T-helper 2 cell (primary cell): Measurements from ENCODE around the gene PRTG.
A peak's percentile ranks its signal among the peaks of the same experiment; 100 is the strongest.
"Not testable (repeated sequence)": the region's sequence is repeated elsewhere in the genome, so short reads cannot be mapped to it uniquely, and the experiment has no call there.

Source experiments
- DNase-seq, 5 experiments: peaks; one replicate each; pipeline versions ENCODE4 v3.0.0 to v3.0.0-alpha.2; 2012 to 2022
- total RNA-seq, 2 donors: gene quantifications; one replicate each; lab custom pipeline; 2026; lab: John Stamatoyannopoulos, UW

The PRTG gene
- 0.31 to 0.47 reads per million in 2 donors for total RNA-seq

- no peak for DNase-seq
Measured at GRCh38 chr15:55742927-55743728, at the start of gene PRTG. TSS of gene PRTG (minus strand) at chr15:55743152. CDS start at chr15:55742931, 221 bp downstream.

GRCh38 chr15:55791551-55792400 lies 48.8 kb upstream of the PRTG start:
- DNase-seq, result no peak

GRCh38 chr15:55789066-55789660 lies 46.2 kb upstream of the PRTG start:
- peak in 4 of 5 experiments; percentile 14 to 57 (median 28) for DNase-seq

GRCh38 chr15:55786341-55786740 lies 43.4 kb upstream of the PRTG start:
- no peak for DNase-seq

DNA sequence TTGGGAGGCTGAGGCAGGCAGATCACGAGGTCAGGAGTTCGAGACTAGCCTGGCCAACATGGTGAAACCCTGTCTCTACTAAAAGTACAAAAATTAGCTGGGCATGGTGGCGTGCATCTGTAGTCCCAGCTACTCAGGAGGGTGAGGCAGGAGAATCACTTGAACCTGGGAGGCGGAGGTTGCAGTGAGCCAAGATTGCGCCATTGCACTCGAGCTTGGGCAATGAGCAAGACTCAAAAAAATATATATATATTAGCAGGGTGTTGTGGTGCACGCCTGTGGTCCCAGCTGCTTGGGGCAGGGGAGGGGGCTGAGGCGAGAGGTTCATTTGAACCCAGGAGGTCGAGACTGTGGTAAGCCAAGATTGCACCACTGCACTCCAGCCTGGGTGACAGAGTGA lies 42.6 kb upstream of the PRTG start:
- DNase-seq, result not testable (repeated sequence)

DNA sequence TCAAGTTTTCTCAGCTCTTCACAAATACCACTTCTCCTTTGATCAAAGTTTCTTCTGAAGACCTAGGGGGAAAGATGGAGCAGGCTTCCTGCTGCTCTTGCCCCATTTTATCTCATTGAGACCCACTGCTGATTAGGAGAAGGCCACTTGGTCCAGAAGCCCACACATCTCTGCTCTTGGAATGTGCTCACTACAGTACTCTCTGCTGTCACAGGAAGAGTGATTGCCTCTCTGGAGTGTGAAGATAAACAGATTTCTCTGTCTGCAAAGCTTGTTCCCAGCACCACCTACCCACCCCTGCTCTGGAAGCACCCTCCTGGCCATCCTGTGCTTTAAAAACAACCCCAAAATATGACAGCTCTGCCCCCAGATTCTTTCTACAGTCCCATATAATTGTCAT lies 41.3 kb upstream of the PRTG start:
- no peak for DNase-seq

- DNase-seq, result no peak
Measured at GRCh38 chr15:55782901-55783300, 39.9 kb upstream of the PRTG start.

DNA sequence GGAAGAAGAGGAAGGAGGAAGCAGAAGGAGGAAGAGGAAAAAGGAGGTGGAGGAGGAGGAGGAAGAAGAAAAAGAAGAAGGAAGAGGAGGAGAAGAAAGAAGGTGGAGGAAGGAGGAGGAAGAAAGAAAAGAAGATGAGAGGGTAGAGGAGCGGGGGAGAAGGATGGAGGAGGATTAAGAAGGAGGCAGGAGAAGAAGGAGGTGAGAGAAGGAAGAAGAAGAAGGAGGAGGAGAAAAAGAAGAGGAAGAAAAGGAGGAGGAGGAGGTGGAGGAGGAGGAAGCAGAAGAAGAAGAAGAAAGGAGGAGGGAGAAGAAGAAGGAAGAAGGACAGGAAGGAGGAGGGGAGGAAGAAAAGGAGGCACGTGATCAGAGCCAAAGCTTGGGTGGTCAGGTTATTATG lies 37.3 kb upstream of the PRTG start:
- no peak for DNase-seq

- no peak for DNase-seq
Measured at GRCh38 chr15:55778932-55779331, 36.0 kb upstream of the PRTG start.

DNA sequence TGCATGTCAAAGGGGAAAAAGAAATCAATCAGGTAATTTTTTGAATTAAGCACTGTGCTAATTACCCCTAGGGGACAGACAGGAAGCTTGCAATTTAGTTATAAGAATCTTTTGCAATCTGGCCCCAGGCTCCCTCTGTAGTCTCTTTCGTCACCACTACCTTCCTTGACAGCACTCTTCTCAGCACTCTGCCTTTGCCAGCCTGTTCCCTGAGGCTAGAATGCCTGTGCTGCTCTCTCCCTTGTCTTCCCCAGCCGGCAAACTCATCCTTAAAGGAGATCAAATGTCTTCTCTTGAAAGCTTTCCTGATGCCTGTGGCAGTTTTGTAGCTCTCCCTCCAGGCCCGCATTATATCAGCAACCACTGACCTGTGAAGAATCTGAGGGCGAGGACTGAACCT lies 32.4 kb upstream of the PRTG start:
- DNase-seq, result no peak

- DNase-seq, result peak in 3 of 5 experiments; percentile 11 to 26 (median 15)
Measured at GRCh38 chr15:55774113-55774970, 31.4 kb upstream of the PRTG start.

DNA sequence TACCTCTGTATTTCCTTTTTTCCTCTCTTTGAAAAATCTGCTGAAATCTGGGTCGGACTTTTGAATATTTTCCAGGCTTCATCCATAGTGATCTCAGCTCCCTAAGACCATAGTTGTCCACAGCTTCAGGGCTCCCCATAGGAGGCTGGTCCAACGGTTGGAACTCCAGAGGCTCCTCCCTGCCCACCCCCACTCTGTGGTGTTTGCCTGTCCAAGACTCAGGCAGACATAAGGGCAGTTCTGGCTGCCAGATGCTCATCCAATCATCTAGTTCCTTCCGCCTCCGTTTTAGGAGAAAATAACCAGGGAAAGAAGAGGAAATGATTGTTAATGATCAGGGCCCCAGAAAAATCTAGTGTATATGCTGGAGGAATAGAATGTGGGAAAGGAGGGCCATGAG lies 27.9 kb upstream of the PRTG start:
- DNase-seq, result no peak

- DNase-seq, result no peak
Measured at GRCh38 chr15:55770261-55770660, 27.3 kb upstream of the PRTG start.

DNA sequence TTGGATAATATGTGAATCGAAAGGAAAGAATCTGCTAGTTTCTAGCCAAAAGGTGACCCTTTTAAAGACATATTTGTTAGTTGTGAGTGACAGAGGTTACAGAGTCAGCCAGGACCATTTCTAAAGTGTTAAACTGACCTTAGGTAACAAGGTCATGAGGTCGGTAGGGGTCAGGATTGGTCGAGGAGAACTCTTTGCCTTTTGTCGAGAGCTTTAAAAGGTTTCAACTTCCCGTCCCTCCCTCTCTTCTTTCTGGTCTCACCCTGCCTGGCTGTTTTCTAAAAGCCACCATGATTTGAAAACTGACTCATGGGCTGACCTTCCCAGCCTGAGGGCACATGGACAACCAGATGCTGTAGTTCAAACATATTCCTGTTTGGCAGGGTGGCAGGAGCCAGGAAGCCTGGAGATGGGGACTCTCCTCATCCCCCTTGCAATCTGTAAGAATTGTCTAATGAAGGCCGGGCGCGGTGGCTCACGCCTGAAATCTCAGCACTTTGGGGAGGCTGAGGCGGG lies 25.8 kb upstream of the PRTG start:
- no peak for DNase-seq

DNA sequence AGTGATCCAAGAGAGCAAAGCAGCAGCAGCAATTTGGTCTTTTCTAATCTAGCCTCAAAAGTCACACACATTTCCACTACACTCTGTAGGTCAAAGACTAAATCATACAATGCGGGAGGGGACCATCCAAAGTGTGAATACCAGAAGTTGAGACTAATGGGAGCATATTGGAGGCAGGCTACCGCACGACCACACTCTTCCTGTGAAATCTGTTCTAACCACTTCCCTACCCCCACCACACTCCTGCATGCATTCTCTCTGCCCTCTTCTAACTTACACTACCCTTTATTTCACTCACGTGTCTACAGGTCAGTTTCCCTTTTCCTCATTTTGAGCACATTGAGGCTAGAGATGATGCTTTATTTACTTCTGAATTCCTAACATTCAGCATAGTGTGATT lies 23.7 kb upstream of the PRTG start:
- DNase-seq, result peak in 1 of 5 experiments; percentile 67

GRCh38 chr15:55764398-55764797 lies 21.4 kb upstream of the PRTG start:
- no peak for DNase-seq

- no peak for DNase-seq
Measured at GRCh38 chr15:55758580-55758986, 15.6 kb upstream of the PRTG start.

DNA sequence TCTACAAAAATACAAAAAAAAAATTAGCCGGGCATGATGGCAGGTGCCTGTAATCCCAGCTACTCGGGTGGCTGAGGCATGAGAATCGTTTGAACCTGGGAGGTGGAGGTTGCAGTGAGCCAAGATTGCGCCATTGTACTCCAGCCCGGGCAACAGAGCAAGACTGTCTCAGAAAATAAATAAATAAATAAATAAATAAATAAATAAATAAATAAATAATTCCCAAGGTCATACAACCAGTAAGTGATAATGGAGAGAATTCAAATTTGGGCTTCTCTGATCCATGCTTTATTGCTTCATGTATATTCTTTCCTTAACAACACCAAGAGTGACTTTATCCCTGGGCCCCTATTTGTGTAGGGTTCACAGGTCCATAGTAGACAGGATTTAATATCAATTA lies 10.5 kb upstream of the PRTG start:
- not testable (repeated sequence) for DNase-seq

DNA sequence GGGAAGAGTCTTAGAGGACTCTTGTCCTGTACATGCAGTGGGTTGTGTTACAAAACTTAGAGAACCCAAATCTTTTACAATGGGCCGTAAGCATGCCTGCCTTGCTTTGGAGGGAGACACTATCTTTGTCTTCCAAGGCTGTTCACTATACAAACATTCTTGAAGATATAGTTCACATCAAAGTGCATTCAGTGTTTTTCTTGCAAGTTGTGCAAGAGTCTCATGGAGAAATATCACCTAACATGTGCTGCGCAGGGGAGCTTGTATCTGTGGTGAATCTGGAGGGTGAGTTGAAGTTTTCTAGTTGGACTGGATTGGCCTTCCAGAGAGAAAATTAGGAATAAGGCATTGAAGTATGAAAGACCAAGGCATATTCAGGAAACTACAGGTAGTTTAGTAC lies 7.8 kb upstream of the PRTG start:
- DNase-seq, result no peak

DNA sequence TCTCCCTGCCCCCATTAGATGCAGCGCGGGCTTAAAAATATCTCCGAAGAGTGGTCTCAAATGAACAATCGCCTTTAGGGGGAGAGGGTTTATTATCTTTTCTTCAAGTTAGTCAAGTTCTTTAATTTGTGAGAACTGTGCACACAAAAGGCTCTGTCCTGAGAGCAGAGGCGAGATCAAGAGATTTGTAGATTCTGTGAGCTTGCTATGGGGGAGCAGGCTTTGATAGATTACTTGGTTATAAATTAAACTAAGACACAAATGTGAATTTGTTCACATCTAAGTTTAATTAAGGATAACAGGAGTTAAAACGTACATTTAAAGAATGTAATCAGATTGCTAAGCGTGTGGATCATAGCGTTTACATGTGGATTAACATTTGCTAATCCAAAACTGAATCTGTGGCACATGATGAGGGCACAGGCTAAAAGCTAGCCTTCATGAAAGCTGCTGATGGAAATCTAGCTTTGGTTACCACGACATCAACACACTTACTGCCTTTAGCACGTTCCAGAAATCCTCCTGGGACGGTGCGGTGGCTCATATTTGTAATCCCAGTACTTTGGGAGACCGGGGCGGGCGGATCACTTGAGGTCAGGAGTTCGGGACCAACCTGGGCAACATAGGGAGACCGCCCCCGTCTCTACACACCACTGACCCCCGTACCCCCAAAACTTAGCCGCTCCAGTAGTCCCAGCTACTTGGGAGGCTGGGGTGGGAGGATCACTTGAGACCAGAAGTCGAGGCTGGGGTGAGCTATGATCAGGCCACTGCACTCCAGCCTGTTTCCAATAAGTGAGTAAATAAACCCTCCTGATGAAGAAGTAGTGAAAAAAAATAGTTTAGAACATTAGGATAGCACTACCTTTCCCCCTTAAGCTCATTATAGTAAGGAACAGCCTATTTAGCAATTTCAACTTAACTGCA lies 1.0 kb upstream of the PRTG start:
- DNase-seq, result no peak

DNA sequence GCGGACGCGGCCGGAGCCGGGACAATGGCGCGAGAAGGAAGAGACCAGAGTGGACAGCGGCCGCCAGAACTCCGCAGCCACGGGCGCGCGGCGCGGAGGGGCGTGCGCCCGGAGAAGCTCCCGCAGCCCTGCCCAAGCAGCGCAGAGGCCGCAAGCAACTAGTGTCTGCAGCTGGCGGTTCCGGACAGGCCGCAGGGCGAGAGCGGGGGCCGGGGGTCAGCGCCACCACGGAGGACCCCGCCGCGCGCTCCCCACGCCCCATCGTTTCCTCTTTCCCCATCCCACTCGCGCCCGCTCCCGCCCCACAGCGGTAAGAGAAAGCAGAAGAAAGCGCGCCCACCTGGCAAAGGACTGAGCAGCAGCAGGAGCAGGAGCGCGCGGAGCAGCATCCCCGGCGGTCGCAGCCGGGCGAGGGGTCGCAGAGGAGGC lies 440 bp downstream of the PRTG start:
- DNase-seq, result peak in 1 of 5 experiments; percentile 22
